GM19099 (cell line): ENCODE measurements around the gene TOM1L2.

Source experiments
- POLR2A ChIP-seq: IDR thresholded peaks from 3 replicates; pipeline ENCODE4 v1.6.1; 2011; ENCODE audit warnings: low read depth; ENCODE audit not compliant: insufficient read length; ENCODE audit errors: extremely low read depth

TOM1L2 gene

GRCh38 chr17:17963694-17964436 is 8.3 kb downstream of the TOM1L2 start:
- TF ChIP-seq POLR2A, result no peak

- TF ChIP-seq POLR2A, result no peak
These were observed 9.1 kb downstream of the TOM1L2 start for GRCh38 chr17:17963066-17963465.

GRCh38 chr17:17960500-17961030 is 11.6 kb downstream of the TOM1L2 start:
- TF ChIP-seq POLR2A, result no peak

GRCh38 chr17:17959520-17960361 is 12.5 kb downstream of the TOM1L2 start:
- no peak for TF ChIP-seq POLR2A

- TF ChIP-seq POLR2A, result no peak
These were observed 13.2 kb downstream of the TOM1L2 start for GRCh38 chr17:17958982-17959381.

- no peak for TF ChIP-seq POLR2A
These were observed 14.7 kb downstream of the TOM1L2 start for GRCh38 chr17:17957584-17957916.

- no peak for TF ChIP-seq POLR2A
These were observed 18.1 kb downstream of the TOM1L2 start for GRCh38 chr17:17954079-17954478.

- TF ChIP-seq POLR2A, result no peak
These were observed 19.5 kb downstream of the TOM1L2 start for GRCh38 chr17:17952691-17953090.

- TF ChIP-seq POLR2A, result no peak
These were observed 20.7 kb downstream of the TOM1L2 start for GRCh38 chr17:17951524-17951923.

GRCh38 chr17:17950806-17951205 is 21.4 kb downstream of the TOM1L2 start:
- no peak for TF ChIP-seq POLR2A

- no peak for TF ChIP-seq POLR2A
These were observed 21.9 kb downstream of the TOM1L2 start for GRCh38 chr17:17950347-17950746.

- no peak for TF ChIP-seq POLR2A
These were observed 24.2 kb downstream of the TOM1L2 start for GRCh38 chr17:17947966-17948365.

- no peak for TF ChIP-seq POLR2A
These were observed 24.9 kb downstream of the TOM1L2 start for GRCh38 chr17:17947309-17947708.

GRCh38 chr17:17946093-17946492 is 26.1 kb downstream of the TOM1L2 start:
- no peak for TF ChIP-seq POLR2A

GRCh38 chr17:17944743-17945142 is 27.5 kb downstream of the TOM1L2 start:
- no peak for TF ChIP-seq POLR2A

GRCh38 chr17:17944242-17944641 is 28.0 kb downstream of the TOM1L2 start:
- no peak for TF ChIP-seq POLR2A
